OCI-LY3 (cell line): ENCODE results near the gene GJA4.
"Not testable (repeated sequence)": the region's sequence is repeated elsewhere in the genome, so short reads cannot be mapped to it uniquely, and the experiment has no call there.

Source experiments
- H2AFZ ChIP-seq: fragments of 200-600, 300-600 bp; shearing (Covaris generic); 2 replicates; pipeline ENCODE4 v1.6.0; 2014; ENCODE audit warnings: antibody characterized with exemption, low read depth, low read length
- H3K27ac ChIP-seq: fragments of 200-600, 300-600 bp; sonication (generic); 2 replicates; pipeline ENCODE4 v1.5.1; 2014; ENCODE audit warnings: mild to moderate bottlenecking, low read length, moderate library complexity, mixed read lengths
- H3K27me3 ChIP-seq: fragments of 200-600, 300-600 bp; sonication (generic); 2 replicates; pipeline ENCODE4 v1.6.1; 2014; ENCODE audit warnings: low read depth, low read length, mixed read lengths
- H3K36me3 ChIP-seq: fragments of 200-600, 300-600 bp; sonication (generic); replicated peaks from 2 replicates; pipeline ENCODE3; 2014; ENCODE audit warnings: low read depth, low read length, mixed read lengths
- H3K4me1 ChIP-seq: fragments of 300-600, 200-600 bp; sonication (generic); 2 replicates; pipeline ENCODE4 v1.6.1; 2014; ENCODE audit warnings: low read length, mixed read lengths
- H3K4me2 ChIP-seq: fragments of 200-600, 300-600 bp; sonication (generic); 2 replicates; pipeline ENCODE4 v1.6.1; 2014; ENCODE audit warnings: low read length, mixed read lengths
- H3K4me3 ChIP-seq: fragments of 300-600, 200-600 bp; sonication (generic); 2 replicates; pipeline ENCODE4 v1.5.1; 2014; ENCODE audit warnings: antibody characterized with exemption, mild to moderate bottlenecking, low read length, moderate library complexity
- H3K79me2 ChIP-seq: fragments of 300-600, 200-600 bp; shearing (Covaris generic); 2 replicates; pipeline ENCODE4 v1.6.1; 2014; ENCODE audit warnings: mild to moderate bottlenecking, low read length, mixed read lengths
- H3K9ac ChIP-seq: fragments of 300-600, 200-600 bp; shearing (Covaris generic); 2 replicates; pipeline ENCODE4 v1.6.0; 2014; ENCODE audit warnings: mild to moderate bottlenecking, low read length, moderate library complexity
- H3K9me3 ChIP-seq: fragments of 200-600, 300-600 bp; shearing (Covaris generic); 2 replicates; pipeline ENCODE4 v1.6.1; 2014; ENCODE audit warnings: low read length, mixed read lengths; ENCODE audit not compliant: insufficient read depth
- H4K20me1 ChIP-seq: fragments of 200-600, 300-600 bp; sonication (generic); 2 replicates; pipeline ENCODE4 v1.6.1; 2016; ENCODE audit warnings: low read length, mixed read lengths; ENCODE audit not compliant: insufficient read depth
- EZH2phosphoT487 ChIP-seq: fragments of 200-600 bp; shearing (Covaris generic); IDR thresholded peaks from 2 replicates; pipeline ENCODE4 v1.6.1; 2018; ENCODE audit warnings: antibody characterized with exemption, mixed run types, low read depth
- TF ChIP-seq, protein P1 (sequence below): fragments of 200-600, 300-600 bp; sonication (generic); IDR thresholded peaks from 2 replicates; pipeline ENCODE4 v1.5.1; 2014; ENCODE audit warnings: antibody characterized with exemption, low read length, low read depth

The GJA4 gene

DNA sequence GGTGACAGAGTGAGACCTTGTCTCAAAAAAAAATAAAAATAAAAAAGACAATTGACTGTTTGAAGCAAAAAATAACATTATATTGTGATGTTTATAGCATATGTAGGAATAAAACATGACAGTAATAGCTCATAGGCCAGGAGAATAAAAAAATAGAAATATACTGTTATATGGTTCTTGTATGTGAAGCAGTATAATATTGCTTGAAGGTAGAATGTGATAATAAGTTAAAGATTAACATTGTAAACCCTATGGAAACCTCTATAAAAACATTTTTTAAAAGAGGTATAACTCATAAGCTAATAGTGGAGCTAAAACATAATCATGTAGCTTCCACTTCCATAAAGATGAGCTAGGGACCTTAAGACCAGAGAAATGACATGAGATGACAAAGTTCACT is 23.5 kb downstream of the GJA4 start:
- Histone ChIP-seq H3K36me3 (no peaks in the 10 kb centered on the region), H3K4me2 (no peak overlapping the region), H3K9ac (no peak overlapping the region), H3K79me2 (no peaks in the 10 kb centered on the region), H2AFZ (no peak overlapping the region), H3K4me3 (no peak overlapping the region), H3K9me3 (no peaks in the 10 kb centered on the region), H3K27me3 (no peaks in the 10 kb centered on the region), H3K4me1 (no peaks in the 10 kb centered on the region), H3K27ac (no peak overlapping the region), H4K20me1 (no peaks in the 10 kb centered on the region)
- no peak for TF ChIP-seq EZH2phosphoT487
- TF ChIP-seq, protein P1, sequence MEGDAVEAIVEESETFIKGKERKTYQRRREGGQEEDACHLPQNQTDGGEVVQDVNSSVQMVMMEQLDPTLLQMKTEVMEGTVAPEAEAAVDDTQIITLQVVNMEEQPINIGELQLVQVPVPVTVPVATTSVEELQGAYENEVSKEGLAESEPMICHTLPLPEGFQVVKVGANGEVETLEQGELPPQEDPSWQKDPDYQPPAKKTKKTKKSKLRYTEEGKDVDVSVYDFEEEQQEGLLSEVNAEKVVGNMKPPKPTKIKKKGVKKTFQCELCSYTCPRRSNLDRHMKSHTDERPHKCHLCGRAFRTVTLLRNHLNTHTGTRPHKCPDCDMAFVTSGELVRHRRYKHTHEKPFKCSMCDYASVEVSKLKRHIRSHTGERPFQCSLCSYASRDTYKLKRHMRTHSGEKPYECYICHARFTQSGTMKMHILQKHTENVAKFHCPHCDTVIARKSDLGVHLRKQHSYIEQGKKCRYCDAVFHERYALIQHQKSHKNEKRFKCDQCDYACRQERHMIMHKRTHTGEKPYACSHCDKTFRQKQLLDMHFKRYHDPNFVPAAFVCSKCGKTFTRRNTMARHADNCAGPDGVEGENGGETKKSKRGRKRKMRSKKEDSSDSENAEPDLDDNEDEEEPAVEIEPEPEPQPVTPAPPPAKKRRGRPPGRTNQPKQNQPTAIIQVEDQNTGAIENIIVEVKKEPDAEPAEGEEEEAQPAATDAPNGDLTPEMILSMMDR, result no peak

DNA sequence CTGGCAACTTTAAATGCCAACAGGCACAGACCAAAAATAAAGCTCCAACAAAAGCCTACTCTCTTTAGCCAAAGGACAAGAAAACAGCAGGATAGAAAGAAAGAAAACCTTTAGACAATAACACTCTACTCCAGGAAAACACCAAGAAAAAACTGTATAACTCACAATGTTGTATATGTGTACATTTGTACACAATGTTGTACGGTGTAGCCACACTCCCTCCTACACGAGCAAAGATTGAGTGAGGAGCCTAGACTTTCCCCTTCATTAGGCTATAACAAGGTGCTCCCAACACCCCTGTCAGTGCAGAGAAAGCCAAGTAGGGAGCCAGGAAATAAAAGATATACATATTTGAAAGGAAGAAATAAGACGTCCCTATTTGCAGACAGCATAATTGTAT is 24.0 kb downstream of the GJA4 start:
- Histone ChIP-seq H3K9ac (no peak overlapping the region), H3K4me3 (no peak overlapping the region), H3K4me2 (no peak overlapping the region), H4K20me1 (no peaks in the 10 kb centered on the region), H3K9me3 (no peaks in the 10 kb centered on the region), H3K27me3 (no peaks in the 10 kb centered on the region), H2AFZ (no peak overlapping the region), H3K4me1 (no peaks in the 10 kb centered on the region), H3K27ac (no peak overlapping the region), H3K36me3 (no peaks in the 10 kb centered on the region), H3K79me2 (no peaks in the 10 kb centered on the region)
- TF ChIP-seq, protein P1, result no peak
- no peak for TF ChIP-seq EZH2phosphoT487

DNA sequence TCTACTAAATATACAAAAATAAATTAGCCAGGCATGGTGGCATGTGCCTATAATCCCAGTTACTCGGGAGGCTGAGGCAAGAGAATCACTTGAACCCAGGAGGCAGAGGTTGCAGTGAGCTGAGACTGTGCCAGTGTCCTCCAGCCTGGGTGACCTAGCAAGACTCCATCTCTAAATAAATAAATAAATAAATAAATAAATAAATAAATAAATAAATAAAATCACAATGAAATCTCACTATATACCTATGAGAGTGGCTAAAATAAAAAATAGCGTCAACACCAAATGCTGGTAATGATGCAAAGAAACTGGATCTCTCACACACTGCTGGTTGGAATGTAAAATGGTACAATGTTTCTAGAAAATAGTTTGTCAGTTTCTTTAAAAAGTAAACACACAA is 26.1 kb downstream of the GJA4 start:
- not testable (repeated sequence) for H3K4me2 ChIP-seq, H3K4me1 ChIP-seq, H3K36me3 ChIP-seq, H3K9ac ChIP-seq, H3K9me3 ChIP-seq, H4K20me1 ChIP-seq, H3K27ac ChIP-seq, H3K4me3 ChIP-seq, H3K27me3 ChIP-seq, H2AFZ ChIP-seq, H3K79me2 ChIP-seq

DNA sequence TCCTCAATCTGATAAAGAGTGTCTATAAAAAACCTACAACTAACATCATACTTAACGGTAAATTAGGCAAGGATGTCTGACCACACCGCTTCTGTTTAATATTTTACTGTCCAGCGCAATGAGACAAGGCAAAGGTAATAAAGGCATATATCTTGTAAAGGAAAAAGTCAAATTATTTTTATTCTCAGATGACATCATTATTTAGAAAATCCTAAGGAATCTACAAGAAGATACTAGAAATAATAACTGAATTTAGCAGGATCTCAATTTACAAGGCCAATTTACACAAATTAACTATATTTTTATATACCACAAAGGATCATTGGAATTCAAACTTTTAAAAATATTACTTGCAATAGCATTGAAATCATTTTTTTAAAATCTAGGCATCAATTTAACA is 29.4 kb downstream of the GJA4 start:
- no peak overlapping the region for H3K4me3 ChIP-seq
- H3K79me2 ChIP-seq, result no peaks in the 10 kb centered on the region
- H3K27ac ChIP-seq, result no peak overlapping the region
- no peaks in the 10 kb centered on the region for H3K27me3 ChIP-seq
- no peaks in the 10 kb centered on the region for H3K4me1 ChIP-seq
- no peaks in the 10 kb centered on the region for H3K36me3 ChIP-seq
- H2AFZ ChIP-seq, result no peak overlapping the region
- no peak overlapping the region for H3K9ac ChIP-seq
- no peaks in the 10 kb centered on the region for H4K20me1 ChIP-seq
- no peak overlapping the region for H3K4me2 ChIP-seq
- no peaks in the 10 kb centered on the region for H3K9me3 ChIP-seq
- TF ChIP-seq EZH2phosphoT487, result no peak
- TF ChIP-seq, protein P1, result no peak
